GM04504 (cell line): ENCODE results near the gene FKTN.
A peak's percentile ranks its signal among the peaks of the same experiment; 100 is the strongest.
"Not testable (repeated sequence)": the region's sequence is repeated elsewhere in the genome, so short reads cannot be mapped to it uniquely, and the experiment has no call there.

Experiments used
- DNase-seq: peaks from one replicate; pipeline ENCODE4 v3.0.0-alpha.2; 2012; ENCODE audit warnings: low read depth

Gene FKTN

GRCh38 chr9:105557804-105558610, at the start of gene FKTN:
Gene FKTN, plus strand, starts transcription at chr9:105558131. Its CDS starts 16,902 bp downstream, at chr9:105575033.
- peak; percentile 63 for DNase-seq

- no peak for DNase-seq
Measured at GRCh38 chr9:105508530-105508929, 49.4 kb upstream of the FKTN start.

- peak; percentile 16 for DNase-seq
Measured at GRCh38 chr9:105510024-105510423, 47.9 kb upstream of the FKTN start.

GRCh38 chr9:105511446-105511845, 46.5 kb upstream of the FKTN start:
- no peak for DNase-seq

GRCh38 chr9:105515811-105516413, 42.0 kb upstream of the FKTN start:
- DNase-seq = no peak

- not testable (repeated sequence) for DNase-seq
Measured at GRCh38 chr9:105519710-105520369, 38.1 kb upstream of the FKTN start.

GRCh38 chr9:105520992-105521391, 36.9 kb upstream of the FKTN start:
- DNase-seq = not testable (repeated sequence)

- not testable (repeated sequence) for DNase-seq
Measured at GRCh38 chr9:105522618-105523385, 35.1 kb upstream of the FKTN start.

- DNase-seq = no peak
Measured at GRCh38 chr9:105531530-105531929, 26.4 kb upstream of the FKTN start.

- DNase-seq = no peak
Measured at GRCh38 chr9:105535920-105536668, 21.8 kb upstream of the FKTN start.

GRCh38 chr9:105539452-105539851, 18.5 kb upstream of the FKTN start:
- DNase-seq = no peak

GRCh38 chr9:105541838-105542237, 16.1 kb upstream of the FKTN start:
- no peak for DNase-seq

- no peak for DNase-seq
Measured at GRCh38 chr9:105554042-105554441, 3.9 kb upstream of the FKTN start.

GRCh38 chr9:105572455-105572854, 14.5 kb downstream of the FKTN start:
- DNase-seq = no peak

- not testable (repeated sequence) for DNase-seq
Measured at GRCh38 chr9:105579952-105580351, 22.0 kb downstream of the FKTN start.

- not testable (repeated sequence) for DNase-seq
Measured at GRCh38 chr9:105581550-105581949, 23.6 kb downstream of the FKTN start.

GRCh38 chr9:105593145-105593544, 35.2 kb downstream of the FKTN start:
- no peak for DNase-seq

GRCh38 chr9:105608721-105609598, 51.0 kb downstream of the FKTN start:
- DNase-seq = peak; percentile 9

GRCh38 chr9:105621001-105621400, 63.1 kb downstream of the FKTN start:
- DNase-seq = no peak

- DNase-seq = no peak
Measured at GRCh38 chr9:105625088-105625487, 67.2 kb downstream of the FKTN start.
